GM19023 (cell line): ENCODE measurements around the gene FARS2.

Experiments used
- ATAC-seq: cut with Tn5 transposase; IDR thresholded peaks from one replicate; pipeline ENCODE4 v1.9.1; 2021; ENCODE audit warnings: mild to moderate bottlenecking, moderate library complexity; ENCODE audit not compliant: unreplicated experiment

FARS2 gene

DNA sequence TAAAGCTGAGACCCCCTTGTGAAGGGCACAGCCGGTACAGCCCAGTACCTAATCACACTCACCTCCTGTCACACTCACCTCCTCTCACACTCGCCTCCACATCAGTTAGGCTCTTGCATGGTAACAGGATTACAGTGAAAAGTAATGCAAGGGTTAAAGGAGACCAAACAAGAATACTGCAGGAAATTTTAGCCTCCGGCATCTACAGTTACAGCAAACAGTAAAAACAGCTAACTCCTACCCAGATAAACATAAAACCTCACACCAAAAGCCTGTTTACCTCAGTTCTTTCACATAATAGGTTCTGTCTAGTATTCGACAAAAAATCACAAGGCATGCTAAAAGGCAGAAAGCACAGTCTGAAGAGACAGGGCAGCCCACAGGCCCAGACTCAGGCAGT, 55.6 kb downstream of the FARS2 start:
- ATAC-seq, result no peak

DNA sequence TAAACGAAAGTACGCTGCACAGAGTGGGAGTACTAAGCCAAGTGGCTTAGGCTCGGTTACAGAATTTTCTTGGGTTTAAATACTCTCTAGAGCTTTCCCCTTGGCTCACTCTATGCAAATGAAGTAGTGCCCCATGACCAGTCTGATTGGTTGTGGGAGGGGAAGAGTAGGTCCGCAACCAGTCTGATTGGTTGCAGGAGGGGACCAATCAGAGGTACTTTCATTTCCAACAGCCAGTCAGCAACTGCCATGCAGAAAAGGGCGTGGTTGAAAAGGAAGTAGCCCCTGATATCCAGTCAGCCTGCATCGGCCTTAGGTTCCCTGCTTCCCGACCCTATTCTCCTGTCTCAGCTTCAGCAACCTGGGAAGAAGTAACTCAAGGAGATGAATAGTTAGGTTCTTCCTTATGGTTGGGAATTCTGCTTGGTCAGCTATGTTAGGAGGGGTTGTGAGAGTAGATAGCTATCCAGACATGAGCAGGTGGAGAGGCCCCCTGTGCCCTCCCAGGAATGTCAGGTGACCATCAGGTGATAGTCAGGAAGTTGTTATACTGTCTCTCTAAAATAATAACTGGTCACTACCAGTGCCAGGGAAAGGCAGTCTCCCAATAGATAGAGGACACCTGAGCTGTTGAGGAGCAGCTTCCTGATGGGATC, 57.4 kb downstream of the FARS2 start:
- ATAC-seq, result no peak

DNA sequence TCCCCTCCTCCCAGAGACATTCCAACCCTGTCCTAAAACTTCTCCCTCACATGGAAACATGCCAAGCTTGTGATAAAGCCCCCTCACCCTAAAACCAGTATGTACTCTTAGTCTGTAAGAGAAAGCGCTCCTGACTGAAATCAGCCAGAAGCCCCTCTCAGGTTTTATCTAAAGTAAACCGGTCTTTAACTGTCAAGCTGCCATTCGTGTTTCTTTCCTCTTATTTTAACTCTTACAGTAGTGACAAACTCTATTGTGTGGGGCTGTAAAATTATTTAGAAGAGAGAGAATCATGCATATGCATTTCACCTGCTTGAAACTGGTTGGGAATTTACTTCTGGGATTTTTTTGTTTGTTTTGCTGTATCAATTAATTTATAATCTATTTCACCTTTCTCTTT, 62.7 kb downstream of the FARS2 start:
- no peak for ATAC-seq

DNA sequence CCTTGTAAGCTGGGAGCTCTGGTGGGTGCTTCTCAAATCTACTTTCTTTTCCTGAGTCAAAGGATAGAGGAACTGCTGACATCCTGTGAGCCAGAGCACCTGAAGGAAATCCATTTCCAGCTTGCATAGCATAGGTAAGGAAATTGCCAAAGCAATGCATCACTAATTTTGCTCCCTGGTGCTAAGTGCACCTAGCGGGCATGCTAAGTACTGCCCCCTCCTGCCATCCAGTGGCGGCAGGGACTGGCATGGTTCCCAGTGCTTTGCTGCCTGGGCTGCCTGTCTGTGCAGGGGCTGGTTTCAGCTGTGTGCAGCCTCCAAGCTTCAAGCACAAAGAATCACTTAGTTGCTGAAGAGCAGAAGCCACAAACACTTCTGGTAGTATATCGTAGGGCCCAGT, 63.9 kb downstream of the FARS2 start:
- no peak for ATAC-seq

DNA sequence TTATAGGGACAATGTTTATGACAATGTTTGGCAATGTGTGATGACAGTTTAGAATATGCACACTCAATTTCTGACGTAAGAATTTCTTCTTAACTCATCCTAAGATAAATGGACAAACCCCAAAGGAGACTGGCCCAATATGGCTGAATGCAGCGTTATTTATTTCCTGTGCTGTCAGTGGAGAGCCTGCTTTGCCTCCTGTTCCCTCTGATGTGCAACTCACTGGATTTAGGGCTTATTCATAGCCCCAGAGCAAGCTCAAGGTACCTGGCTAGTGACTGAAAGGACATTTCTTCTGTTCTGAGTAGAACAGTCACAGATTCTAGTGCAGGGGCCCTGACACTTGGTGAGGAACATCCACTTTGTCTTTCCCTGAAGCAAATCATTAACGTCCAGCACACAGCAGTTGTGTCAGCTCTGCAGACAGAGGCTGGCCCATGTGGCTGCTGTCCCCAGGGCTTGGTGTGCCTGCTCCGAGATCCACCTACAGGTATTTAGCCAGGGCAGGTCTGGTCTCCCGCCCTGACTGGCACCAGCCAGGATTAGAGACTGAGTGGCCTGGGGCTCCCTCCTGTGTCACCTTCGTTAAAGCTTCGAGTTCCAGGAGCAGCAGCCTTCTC, 64.8 kb downstream of the FARS2 start:
- ATAC-seq, result no peak

DNA sequence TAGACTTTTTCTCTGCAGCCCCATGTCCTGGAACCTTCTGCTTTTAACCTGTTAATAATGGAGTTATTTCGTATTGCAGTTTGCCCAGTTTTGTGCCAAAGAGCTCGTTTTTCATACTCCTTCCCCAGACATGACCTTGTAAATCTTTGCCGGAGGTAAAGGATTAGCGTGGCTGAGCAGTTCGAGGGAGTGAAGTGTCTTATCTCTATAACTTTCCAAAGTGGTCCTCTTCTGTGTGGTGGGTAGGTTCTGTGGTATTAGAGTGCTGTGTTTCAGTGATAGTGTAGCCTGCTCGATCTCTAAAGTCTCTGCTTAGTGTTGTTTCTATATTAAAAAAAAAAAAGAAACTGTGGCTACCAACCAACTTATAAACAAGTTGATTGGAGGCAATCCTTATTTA, 67.5 kb downstream of the FARS2 start:
- no peak for ATAC-seq

DNA sequence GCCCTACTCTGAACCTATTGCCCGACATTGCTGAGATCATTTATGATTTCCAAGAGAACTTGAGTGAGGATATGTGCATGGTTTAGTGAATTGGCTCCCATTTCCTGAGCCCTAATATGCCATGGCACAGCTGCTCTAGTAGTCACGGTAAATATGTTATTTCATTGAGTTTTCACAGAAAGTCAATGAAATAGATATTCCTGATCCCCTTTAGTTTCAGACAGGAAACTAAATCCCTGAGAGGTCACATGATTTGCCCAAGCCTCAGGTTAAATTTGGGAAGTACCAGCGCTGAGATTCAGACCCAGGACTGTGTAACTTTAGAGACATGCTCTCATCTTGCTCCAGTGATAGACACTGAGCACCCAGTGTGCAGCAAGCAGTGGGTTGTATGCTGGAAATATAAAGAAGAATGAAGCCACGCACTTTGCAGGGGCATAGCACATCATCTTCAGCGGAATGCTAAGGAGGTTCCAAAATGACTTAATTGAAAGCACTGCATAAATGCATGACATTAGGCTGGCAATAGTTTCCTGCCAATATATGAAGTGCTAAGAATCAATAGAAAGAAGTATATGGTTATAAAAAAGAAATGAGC, 70.6 kb downstream of the FARS2 start:
- no peak for ATAC-seq

DNA sequence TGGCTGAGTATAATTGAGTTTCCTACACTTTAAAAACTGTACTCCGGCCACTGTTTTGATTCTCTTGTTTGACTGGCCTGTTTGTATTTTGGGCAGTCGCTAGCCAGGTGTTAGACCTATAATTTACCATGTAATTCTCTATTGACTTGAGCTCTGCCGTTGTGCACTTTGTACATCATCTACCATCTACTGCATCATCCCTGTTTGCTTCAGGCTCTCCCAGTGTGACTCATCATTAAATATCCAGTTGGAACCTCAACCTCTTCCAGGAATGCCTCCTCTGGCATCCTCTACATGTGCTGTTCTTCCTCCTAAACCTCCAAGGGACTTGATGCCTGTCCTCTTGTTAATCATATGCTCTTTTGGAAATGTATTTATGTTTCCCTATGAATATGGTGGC, 72.3 kb downstream of the FARS2 start:
- no peak for ATAC-seq

DNA sequence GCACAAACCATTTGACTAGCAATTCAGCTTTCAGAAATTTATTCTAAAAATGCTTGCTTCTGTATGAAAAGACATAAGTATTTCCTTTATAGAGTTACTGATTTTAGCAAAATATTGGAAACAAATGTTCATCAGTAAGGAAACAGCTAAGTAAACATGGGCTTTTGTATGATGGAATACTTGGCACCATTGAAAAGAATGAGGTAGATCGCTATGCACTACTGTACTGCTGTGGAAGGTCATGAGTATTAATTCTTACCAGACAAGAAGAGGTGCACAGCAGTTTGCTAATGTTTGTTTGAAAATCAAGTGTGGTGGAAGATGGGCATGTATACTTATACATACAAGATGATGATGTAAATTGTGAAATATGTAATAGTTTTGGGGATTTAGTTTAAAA, 73.0 kb downstream of the FARS2 start:
- no peak for ATAC-seq

DNA sequence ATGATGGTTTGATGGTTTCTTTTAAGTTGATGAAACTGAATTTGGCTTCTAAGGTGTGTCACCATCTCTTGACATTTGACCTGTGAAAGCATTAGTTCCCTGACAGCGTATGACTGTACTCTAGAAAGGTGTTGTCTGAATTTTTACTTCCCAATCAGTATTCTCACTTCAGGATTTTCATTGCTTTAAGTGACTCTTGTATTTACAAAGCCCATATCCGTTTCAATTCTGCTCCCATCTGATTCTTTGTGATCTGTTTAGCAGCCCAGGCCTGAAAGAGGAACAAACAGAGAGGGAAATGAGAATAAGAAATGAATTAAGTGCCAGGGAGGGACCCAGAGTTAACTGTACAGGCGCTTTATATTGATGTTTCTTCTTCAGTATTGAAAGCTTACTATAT, 73.7 kb downstream of the FARS2 start:
- ATAC-seq, result no peak

DNA sequence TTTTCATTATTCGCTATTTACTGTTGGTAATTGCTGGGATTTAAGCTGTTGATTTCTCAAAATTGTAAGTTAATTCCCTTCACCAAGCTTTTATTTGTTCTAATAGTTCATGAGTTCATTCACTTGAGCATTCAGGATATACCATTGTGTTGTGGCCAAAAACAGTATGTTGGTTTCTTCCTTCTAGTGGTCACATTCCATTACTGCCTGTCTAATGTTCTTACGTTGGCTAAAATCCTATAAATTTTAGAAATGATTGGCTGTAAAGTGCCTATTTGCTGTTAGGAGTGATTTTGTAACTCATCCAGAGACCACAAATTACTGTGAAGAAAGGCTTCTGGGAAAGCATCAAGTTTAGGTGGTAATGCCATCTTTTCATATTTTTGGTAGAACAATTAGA, 76.3 kb downstream of the FARS2 start:
- ATAC-seq, result no peak

DNA sequence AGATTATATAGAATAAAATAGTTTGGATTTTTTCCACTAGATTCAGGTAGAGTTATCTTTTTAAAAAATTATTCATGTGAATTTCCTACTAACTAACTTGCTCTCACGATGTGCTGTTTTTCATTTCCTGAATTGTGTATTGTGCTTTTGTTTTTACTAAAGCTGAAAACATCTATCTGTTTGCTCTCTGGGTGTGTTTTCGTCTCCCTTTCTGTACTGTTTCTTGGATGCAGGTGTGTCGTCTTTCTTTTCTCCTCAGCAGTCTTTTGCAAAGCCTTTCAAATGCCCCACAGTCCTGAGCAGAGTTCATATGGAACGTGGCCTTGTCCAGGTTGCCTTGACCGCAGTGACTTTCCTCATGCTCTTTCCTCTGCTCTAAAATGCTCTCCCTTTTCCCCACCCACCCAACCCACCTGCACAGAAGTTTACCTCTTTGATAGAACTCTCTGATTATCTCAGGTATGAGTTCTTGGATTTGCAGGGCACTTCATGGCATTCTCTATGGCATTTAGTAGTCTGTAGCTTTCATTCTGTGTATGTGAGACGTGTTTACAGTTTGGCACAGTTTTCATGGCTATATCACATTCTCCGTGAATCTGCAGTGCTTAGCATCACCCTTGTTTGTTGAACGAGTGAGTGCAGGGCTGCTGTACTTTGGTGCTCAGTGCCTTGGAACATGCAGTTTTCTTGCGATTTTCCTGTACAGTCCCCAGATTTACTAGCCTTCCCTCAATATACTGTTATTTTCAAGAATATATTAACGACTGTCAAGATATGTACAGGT, 77.1 kb downstream of the FARS2 start:
- ATAC-seq, result no peak

DNA sequence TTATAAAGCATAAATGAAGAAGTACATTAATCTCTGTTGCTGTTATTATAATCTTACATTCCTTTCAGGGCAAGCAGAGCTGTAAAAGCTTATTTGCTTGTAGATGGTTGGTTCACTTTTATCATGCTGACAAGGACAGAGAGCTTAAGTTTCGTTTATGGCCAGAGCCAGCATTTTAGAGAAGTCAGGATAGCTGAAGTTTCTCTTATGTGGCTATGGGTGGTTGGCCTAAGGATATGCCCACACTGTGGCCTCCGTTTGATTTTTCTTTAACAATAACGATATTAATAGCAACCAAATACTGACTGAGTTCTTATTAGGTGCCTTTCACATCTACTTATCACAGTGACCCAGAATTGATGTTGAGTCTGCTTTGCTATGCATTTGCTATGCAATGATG, 78.5 kb downstream of the FARS2 start:
- ATAC-seq, result no peak

DNA sequence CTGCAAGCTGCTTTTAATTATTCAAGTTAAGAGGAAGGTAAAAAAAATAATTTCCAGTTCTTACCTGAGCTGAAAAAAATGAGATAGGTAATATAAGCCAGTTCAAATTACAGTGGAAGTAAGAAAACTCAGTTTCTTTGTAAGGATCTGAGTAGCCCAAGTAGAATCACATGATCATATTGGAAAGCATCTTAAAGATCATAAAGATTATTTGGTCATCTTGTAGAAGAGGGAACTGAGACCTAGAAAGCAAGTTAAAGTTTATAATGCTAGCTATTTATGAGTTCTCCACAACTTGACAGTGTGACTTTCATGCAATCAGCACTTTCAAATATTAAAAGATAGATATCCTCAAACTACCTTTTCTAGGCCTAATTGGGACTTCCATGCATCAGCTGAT, 80.5 kb downstream of the FARS2 start:
- no peak for ATAC-seq

DNA sequence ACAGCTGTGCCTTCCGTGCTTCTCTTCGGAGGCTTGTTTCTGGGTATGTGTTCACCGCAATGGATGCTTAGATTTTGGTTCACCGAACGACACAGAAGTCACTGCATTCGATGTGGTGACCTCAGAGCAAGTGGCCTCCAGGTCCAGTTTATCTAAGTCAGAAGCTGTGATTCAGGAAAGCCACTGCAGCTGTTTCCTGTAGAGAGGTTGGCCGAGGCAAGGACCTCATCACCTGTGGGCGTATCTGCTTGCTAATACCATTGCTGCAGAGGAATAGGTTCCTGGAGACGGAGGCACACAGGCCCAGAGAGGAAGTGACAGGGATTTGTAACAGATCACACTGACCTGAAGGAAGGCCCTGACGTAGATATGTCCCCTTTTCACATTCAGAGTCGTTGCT, 82.7 kb downstream of the FARS2 start:
- ATAC-seq, result no peak

DNA sequence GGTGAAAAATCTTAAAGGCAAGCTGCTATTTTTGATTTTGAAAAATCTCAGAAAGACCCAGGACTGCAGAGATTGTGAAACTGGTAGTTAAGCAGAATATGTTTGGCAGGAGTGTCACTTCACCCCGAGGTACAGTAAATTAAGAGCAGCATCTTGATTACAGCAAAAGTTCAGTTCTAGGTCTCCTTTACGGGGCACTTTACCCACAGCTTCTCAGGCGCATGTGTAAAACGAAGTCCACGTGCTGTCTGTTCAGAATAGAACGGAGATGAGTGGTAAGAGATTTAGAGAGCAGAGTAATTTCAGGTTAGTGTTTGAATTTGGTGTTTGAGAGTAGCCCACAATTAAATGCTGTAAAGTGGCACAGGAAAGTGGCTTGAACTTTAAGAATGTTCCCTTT, 84.0 kb downstream of the FARS2 start:
- no peak for ATAC-seq

DNA sequence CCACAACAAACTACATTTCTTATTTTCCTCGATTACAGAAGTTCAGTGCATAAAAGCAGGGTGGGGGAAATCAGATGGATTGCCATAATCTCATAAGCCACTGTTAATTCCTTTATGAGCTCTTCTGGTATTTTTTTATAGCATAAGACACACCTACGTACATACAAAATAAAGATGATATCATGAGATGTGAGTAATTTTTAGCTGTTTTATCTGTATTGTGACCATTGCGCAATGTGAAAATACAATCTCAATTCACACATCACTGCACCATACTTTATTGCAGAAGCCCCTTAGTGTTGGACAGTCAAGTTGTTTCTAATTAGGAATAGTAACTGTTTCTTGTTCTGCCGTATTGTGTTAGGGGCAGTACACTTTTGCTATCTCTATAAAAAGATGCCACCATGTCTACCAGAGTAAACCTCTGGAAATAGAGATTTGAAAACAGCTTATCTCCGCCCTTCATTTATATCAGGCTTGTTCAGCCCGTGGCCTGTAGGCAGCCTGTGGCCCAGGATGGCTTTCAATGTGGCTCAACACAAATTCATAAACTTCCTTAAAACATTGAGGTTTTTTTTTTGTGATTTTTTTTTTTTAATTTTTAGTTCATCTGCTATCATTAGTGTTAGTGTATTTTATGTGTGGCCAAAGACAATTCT, 90.4 kb downstream of the FARS2 start:
- ATAC-seq, result no peak

DNA sequence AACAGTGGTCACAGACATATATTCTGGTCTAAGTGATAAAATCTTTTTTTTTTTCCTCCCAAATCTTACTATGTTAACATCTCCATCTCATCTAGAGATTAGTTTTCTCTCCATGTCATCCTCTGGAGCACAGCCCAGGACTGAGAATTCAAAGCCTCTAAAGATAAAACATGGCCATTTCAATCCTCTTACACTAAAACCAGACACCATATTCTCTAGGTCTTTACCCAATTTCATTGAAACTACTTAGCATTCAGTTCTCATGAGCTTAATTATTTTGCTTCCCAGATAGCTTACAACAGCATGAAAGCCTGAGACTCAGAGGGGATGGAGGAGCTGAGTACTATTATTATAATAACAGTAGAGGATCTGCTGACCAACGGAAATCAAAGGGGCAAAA, 92.7 kb downstream of the FARS2 start:
- no peak for ATAC-seq

DNA sequence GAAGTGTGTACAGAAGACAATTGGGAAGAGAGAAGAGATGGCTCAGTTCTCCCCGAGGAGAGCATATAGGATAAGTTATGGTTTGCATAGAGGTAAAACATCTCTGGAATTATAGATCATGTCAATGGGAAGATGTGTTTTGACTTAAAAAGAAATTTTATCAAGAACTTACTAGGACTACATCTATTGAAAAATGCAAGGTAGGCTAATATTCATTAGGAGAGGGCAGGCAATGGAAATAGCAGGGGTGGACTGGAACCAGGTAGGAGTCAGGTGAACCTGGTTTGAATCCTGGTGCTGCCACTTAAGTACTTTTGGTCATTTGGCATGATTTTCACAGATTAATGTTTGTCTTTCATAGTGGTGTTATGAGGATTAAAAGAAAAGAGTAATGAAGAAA, 96.2 kb downstream of the FARS2 start:
- no peak for ATAC-seq

DNA sequence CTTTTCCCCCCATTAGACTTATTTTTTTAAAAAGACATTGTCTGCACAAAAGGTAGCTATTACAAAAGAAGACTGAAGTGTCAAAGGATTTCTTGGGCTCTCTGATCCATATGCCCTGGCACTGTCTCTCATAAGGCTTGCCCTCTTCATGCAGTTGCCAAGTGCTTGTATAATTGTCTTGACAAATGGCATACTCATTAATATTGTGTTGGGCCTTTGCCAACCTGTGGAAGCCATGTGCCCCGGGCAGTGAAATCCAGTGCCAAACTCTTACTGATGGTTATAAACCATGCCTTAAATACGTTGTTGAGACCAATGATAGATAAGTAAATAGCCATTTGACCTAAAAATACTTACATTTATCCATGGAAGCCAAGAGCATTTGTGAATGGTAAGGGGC, 98.1 kb downstream of the FARS2 start:
- no peak for ATAC-seq

DNA sequence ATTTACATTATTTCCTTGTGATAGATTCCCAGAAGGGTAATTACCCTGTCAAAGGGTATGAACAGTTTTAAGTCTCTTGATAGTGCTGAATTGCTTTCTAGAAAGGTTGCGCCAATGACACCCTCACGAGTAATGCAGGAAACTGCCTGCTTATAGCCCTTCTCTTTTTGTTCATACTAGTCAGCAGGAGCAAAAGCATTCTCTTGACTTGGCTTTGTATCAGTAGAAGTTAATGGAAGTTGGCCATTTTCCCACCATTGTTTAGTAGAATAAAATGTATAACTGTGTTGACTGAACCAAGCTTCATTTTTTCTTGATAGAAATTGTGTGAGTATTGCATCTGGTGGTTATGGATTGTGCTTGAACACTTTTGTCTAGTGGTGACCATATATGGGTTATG, 100.1 kb downstream of the FARS2 start:
- no peak for ATAC-seq
